Endothelial cell (in vitro differentiated cells): Measurements from ENCODE around the gene HS3ST4. TPM values are rescaled to one million over a fixed set of nuclear protein-coding genes. Genes with fewer than 3 reads are reported as not detected.

Source experiments
- DNase-seq: peaks from one replicate; pipeline ENCODE4 v3.0.0; 2021; ENCODE audit warnings: low spot score
- H3K27ac Mint-ChIP-seq: one replicate; pipeline ENCODE4 v1.8.0; 2021; ENCODE audit warnings: mixed read lengths, inconsistent platforms; ENCODE audit not compliant: unreplicated experiment
- H3K27me3 Mint-ChIP-seq: one replicate; pipeline ENCODE4 v1.8.0; 2021; ENCODE audit warnings: mild to moderate bottlenecking, moderate library complexity, mixed read lengths, inconsistent platforms; ENCODE audit not compliant: unreplicated experiment
- H3K36me3 Mint-ChIP-seq: one replicate; pipeline ENCODE4 v1.8.0; 2021; ENCODE audit warnings: mild to moderate bottlenecking, low read depth, mixed read lengths, inconsistent platforms; ENCODE audit not compliant: unreplicated experiment
- H3K4me1 Mint-ChIP-seq: one replicate; pipeline ENCODE4 v1.8.0; 2021; ENCODE audit warnings: mild to moderate bottlenecking, mixed read lengths, inconsistent platforms; ENCODE audit not compliant: unreplicated experiment
- H3K4me3 Mint-ChIP-seq: one replicate; pipeline ENCODE4 v1.8.0; 2021; ENCODE audit warnings: mild to moderate bottlenecking, mixed read lengths, inconsistent platforms; ENCODE audit not compliant: unreplicated experiment
- H3K9me3 Mint-ChIP-seq: one replicate; pipeline ENCODE4 v1.8.0; 2021; ENCODE audit warnings: mixed read lengths, inconsistent platforms; ENCODE audit not compliant: unreplicated experiment
- CTCF ChIP-seq: fragments of 200-600 bp; sonication (generic); IDR thresholded peaks from one replicate; pipeline ENCODE4 v1.5.0; 2021; ENCODE audit warnings: antibody characterized with exemption; ENCODE audit not compliant: unreplicated experiment
- total RNA-seq: library from RNA; stranded (reverse); fragmentation: NEBNext Ultra II Directional; extraction: Animal tissue kit (Norgen Biotek cat#: 25700); gene quantifications from one replicate; pipeline ENCODE4 v1.2.1, GENCODE V29; 2021; ENCODE audit not compliant: unreplicated experiment

HS3ST4 gene
- total RNA-seq, 1 donor from 2014 or later: 4.8 TPM

DNA sequence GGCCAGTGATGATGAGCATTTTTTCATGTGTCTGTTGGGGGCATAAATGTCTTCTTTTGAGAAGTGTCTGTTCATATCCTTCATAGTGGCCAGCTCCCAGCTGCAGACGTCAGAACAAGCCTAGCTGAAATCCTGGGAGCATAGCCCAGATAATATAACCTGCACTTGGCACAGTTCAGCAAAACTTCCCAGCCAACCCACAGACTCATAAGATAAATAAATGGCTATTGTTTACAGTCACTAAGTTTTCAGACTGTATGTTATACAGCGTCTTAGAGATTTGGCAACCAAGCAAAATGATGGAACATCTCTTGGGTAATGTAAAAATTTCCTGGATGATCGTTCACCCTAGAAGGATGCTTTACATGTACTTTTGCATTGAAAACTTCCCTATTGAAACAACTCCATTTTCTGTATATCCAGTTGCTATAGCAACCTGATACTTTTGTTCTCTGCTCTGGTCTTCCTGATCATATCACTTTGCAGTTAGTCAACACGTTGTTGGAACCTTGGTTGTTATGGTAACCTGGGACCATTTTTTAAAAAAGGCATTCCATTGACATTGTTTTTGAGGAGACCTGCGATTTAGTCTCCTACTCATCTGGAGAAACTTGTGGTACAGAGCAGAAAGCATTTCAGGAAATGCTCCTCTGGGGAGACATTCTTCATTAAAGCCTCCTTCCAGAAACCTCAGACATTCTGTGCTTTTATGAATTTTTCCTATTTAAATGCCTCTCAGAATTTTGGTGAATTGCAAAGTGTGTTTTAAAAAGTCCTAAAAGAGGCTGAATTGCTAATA, 378.7 kb downstream of the HS3ST4 start:
- no peak for DNase-seq
- no peak overlapping the region for H3K4me3 Mint-ChIP-seq
- peaks cover 5% of the 10 kb centered on the region for H3K9me3 Mint-ChIP-seq
- no peaks in the 10 kb centered on the region for H3K36me3 Mint-ChIP-seq
- H3K4me1 Mint-ChIP-seq: peaks cover 4% of the 10 kb centered on the region
- H3K27me3 Mint-ChIP-seq: no peaks in the 10 kb centered on the region
- H3K27ac Mint-ChIP-seq: peak overlapping the region; percentile 95
- TF ChIP-seq CTCF: no peak

- H3K4me3 Mint-ChIP-seq: no peak overlapping the region
- no peaks in the 10 kb centered on the region for H3K36me3 Mint-ChIP-seq
- H3K27me3 Mint-ChIP-seq: no peaks in the 10 kb centered on the region
- no peak for DNase-seq
- TF ChIP-seq CTCF: no peak
- peaks cover 5% of the 10 kb centered on the region for H3K9me3 Mint-ChIP-seq
- H3K4me1 Mint-ChIP-seq: peaks cover 4% of the 10 kb centered on the region
- peak overlapping the region; percentile 90 for H3K27ac Mint-ChIP-seq
Observed at GRCh38 chr16:26071101-26071866, 379.5 kb downstream of the HS3ST4 start.

- Mint-ChIP-seq H3K9me3 (peaks cover 7% of the 10 kb centered on the region), H3K27me3 (no peaks in the 10 kb centered on the region), H3K36me3 (peaks cover 5% of the 10 kb centered on the region), H3K27ac (peak overlapping the region; percentile 58), H3K4me1 (peaks cover 17% of the 10 kb centered on the region), H3K4me3 (no peak overlapping the region)
- no peak for DNase-seq
- no peak for TF ChIP-seq CTCF
Observed at GRCh38 chr16:26078716-26079355, 387.1 kb downstream of the HS3ST4 start.

DNA sequence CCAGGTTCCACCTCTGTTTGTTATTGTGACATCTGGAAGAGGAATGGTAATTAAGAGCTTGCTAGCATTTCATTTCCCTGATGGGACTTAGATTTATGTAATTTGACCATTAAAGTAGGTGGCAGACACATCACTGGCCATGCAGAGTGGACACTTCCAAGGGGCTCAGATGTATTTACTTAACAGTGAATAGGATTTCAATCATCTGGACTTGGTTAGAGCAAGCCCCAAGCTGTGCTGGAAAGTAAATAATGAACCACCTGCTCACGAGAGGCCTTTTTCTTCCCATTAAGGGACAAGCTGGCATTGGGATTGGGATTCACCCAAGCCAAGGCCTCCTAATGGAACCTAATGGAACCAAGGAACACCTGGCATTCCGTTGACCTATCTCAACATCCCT, 395.3 kb downstream of the HS3ST4 start:
- Mint-ChIP-seq H3K27me3 (peaks cover 2% of the 10 kb centered on the region), H3K27ac (no peak overlapping the region), H3K4me3 (no peak overlapping the region), H3K9me3 (peaks cover 4% of the 10 kb centered on the region), H3K36me3 (peaks cover 4% of the 10 kb centered on the region), H3K4me1 (peaks cover 5% of the 10 kb centered on the region)
- DNase-seq: no peak
- TF ChIP-seq CTCF: no peak
